Thymus (tissue), 11 donors: ENCODE results near the gene SLC35E1. TPM values are rescaled to one million over a fixed set of nuclear protein-coding genes. Genes with fewer than 3 reads are reported as not detected.

Source experiments
- DNase-seq, 9 donors: peaks; one replicate each; pipeline ENCODE4 v3.0.0-alpha.2; 2013; ENCODE audit warnings: low spot score in 9 of 9, low read depth in 6 of 9, missing footprints in 1 of 9
- H3K27ac ChIP-seq, 2 donors: one replicate each; pipeline ENCODE4 v1.5.1; 2013; ENCODE audit warnings: control low read depth in 1 of 2, low read depth in 1 of 2, low read length in 1 of 2, mild to moderate bottlenecking in 1 of 2, moderate library complexity in 1 of 2
- H3K27me3 ChIP-seq, 2 donors: one replicate each; pipeline ENCODE4 v1.5.1; 2013; ENCODE audit warnings: low read length in 1 of 2; ENCODE audit not compliant: control insufficient read depth in 2 of 2, insufficient read depth in 1 of 2
- H3K36me3 ChIP-seq, 2 donors: one replicate each; pipeline ENCODE4 v1.5.1; 2013; ENCODE audit warnings: low read length in 1 of 2, mild to moderate bottlenecking in 1 of 2, moderate library complexity in 1 of 2; ENCODE audit not compliant: control insufficient read depth in 2 of 2, insufficient read depth in 2 of 2
- H3K4me1 ChIP-seq, 2 donors: one replicate each; pipeline ENCODE4 v1.5.1; 2013; ENCODE audit warnings: low read length in 2 of 2; ENCODE audit not compliant: control insufficient read depth in 2 of 2, insufficient read depth in 2 of 2
- H3K4me3 ChIP-seq, 2 donors: one replicate each; pipeline ENCODE4 v1.5.1; 2013; ENCODE audit warnings: low read length in 2 of 2, control low read depth in 1 of 2, mild to moderate bottlenecking in 1 of 2
- H3K9me3 ChIP-seq, 2 donors: one replicate each; pipeline ENCODE4 v1.5.1; 2013; ENCODE audit warnings: low read length in 1 of 2, mild to moderate bottlenecking in 1 of 2; ENCODE audit not compliant: control insufficient read depth in 2 of 2, insufficient read depth in 1 of 2
- WGBS: extraction: QIAGEN DNeasy Blood & Tissue Kit; methylation state at CpG from one replicate; pipeline ENCODE4 v1.1.7; 2013; 5-methylcytosine and 5-hydroxymethylcytosine counted together
- polyA plus RNA-seq: library from polyadenylated mRNA; stranded (reverse); fragments of 200-250 nt; gene quantifications from one replicate; pipeline ENCODE4 v1.2.3, GENCODE V29; 2013
- total RNA-seq: library from RNA; stranded (reverse); fragments of 120-200 nt; gene quantifications from one replicate; pipeline ENCODE4 v1.2.4, GENCODE V29; 2013
- donor health status: healthy.

The SLC35E1 gene
- total and polyA plus RNA-seq, 2 donors = 13.1 to 31.3 TPM

- peaks cover 15 to 31% of the 10 kb centered on the region in 2 donors for H3K4me1 ChIP-seq
- peak overlapping the region; percentile 84 to 98 for H3K4me3 ChIP-seq
- no peaks in the 10 kb centered on the region for H3K9me3 ChIP-seq
- no peak for DNase-seq
- peaks cover 36 to 43% of the 10 kb centered on the region in 2 donors for H3K36me3 ChIP-seq
- no peaks in the 10 kb centered on the region for H3K27me3 ChIP-seq
- no peak overlapping the region for H3K27ac ChIP-seq
- WGBS = 95% methylated on average over 12 of the region's 12 CpGs
Observed at GRCh38 chr19:16540948-16541347, 31.3 kb downstream of the SLC35E1 start.

- no peak overlapping the region for H3K4me3 ChIP-seq
- peaks cover 72 to 75% of the 10 kb centered on the region in 2 donors for H3K36me3 ChIP-seq
- H3K9me3 ChIP-seq = no peaks in the 10 kb centered on the region
- H3K27ac ChIP-seq = no peak overlapping the region
- 99% methylated on average over 13 of the region's 13 CpGs for WGBS
- H3K4me1 ChIP-seq = peaks cover 11 to 12% of the 10 kb centered on the region in 2 donors
- DNase-seq = no peak
- H3K27me3 ChIP-seq = no peaks in the 10 kb centered on the region
Observed at GRCh38 chr19:16537111-16537510, 35.1 kb downstream of the SLC35E1 start.

- H3K36me3 ChIP-seq = peaks cover 81 to 85% of the 10 kb centered on the region in 2 donors
- DNase-seq = no peak
- 98% methylated on average over 9 of the region's 9 CpGs for WGBS
- H3K4me1 ChIP-seq = peaks cover 6 to 7% of the 10 kb centered on the region in 2 donors
- H3K27ac ChIP-seq = no peak overlapping the region
- H3K4me3 ChIP-seq = no peak overlapping the region
- H3K9me3 ChIP-seq = no peaks in the 10 kb centered on the region
- no peaks in the 10 kb centered on the region for H3K27me3 ChIP-seq
Observed at GRCh38 chr19:16536130-16536529, 36.1 kb downstream of the SLC35E1 start.

GRCh38 chr19:16535381-16535780, 36.8 kb downstream of the SLC35E1 start:
- H3K36me3 ChIP-seq = peaks cover 85 to 89% of the 10 kb centered on the region in 2 donors
- WGBS = 98% methylated on average over 18 of the region's 18 CpGs
- no peak overlapping the region for H3K4me3 ChIP-seq
- H3K4me1 ChIP-seq = peaks cover 0 to 4% of the 10 kb centered on the region in 2 donors
- DNase-seq = no peak
- H3K9me3 ChIP-seq = no peaks in the 10 kb centered on the region
- H3K27ac ChIP-seq = no peak overlapping the region
- H3K27me3 ChIP-seq = no peaks in the 10 kb centered on the region

GRCh38 chr19:16532440-16533234, 39.6 kb downstream of the SLC35E1 start:
- peaks cover 89 to 94% of the 10 kb centered on the region in 2 donors for H3K36me3 ChIP-seq
- no peak overlapping the region for H3K4me3 ChIP-seq
- peaks cover 0 to 1% of the 10 kb centered on the region in 2 donors for H3K9me3 ChIP-seq
- 98% methylated on average over 47 of the region's 47 CpGs for WGBS
- H3K27ac ChIP-seq = no peak overlapping the region
- H3K27me3 ChIP-seq = no peaks in the 10 kb centered on the region
- DNase-seq = no peak
- no peaks in the 10 kb centered on the region for H3K4me1 ChIP-seq

GRCh38 chr19:16531380-16531669, 40.9 kb downstream of the SLC35E1 start:
- Histone ChIP-seq H3K4me3 (no peak overlapping the region), H3K27ac (no peak overlapping the region), H3K36me3 (peaks cover 90 to 95% of the 10 kb centered on the region in 2 donors), H3K4me1 (no peaks in the 10 kb centered on the region), H3K9me3 (peaks cover 0 to 1% of the 10 kb centered on the region in 2 donors), H3K27me3 (no peaks in the 10 kb centered on the region)
- over 99% methylated on average over 12 of the region's 12 CpGs for WGBS
- no peak for DNase-seq

GRCh38 chr19:16530540-16531379, 41.5 kb downstream of the SLC35E1 start:
- no peak for DNase-seq
- Histone ChIP-seq H3K27ac (no peak overlapping the region), H3K4me3 (no peak overlapping the region), H3K36me3 (peaks cover 91 to 95% of the 10 kb centered on the region in 2 donors), H3K9me3 (peaks cover 0 to 1% of the 10 kb centered on the region in 2 donors), H3K4me1 (no peaks in the 10 kb centered on the region), H3K27me3 (no peaks in the 10 kb centered on the region)
- WGBS = 97% methylated on average over 43 of the region's 43 CpGs

GRCh38 chr19:16529466-16530144, 42.6 kb downstream of the SLC35E1 start:
- Histone ChIP-seq H3K9me3 (peaks cover 0 to 1% of the 10 kb centered on the region in 2 donors), H3K4me1 (no peaks in the 10 kb centered on the region), H3K27ac (no peak overlapping the region), H3K36me3 (peaks cover 90 to 95% of the 10 kb centered on the region in 2 donors), H3K4me3 (no peak overlapping the region), H3K27me3 (no peaks in the 10 kb centered on the region)
- no peak for DNase-seq
- 96% methylated on average over 25 of the region's 25 CpGs for WGBS
